Heart left ventricle (tissue), 13 donors: ENCODE measurements around the gene DYNLT1.

Source experiments
- CTCF ChIP-seq, 12 donors: fragments of 200-600 bp; sonication (generic) in 4 of 12; IDR thresholded peaks; one replicate each; pipeline versions ENCODE4 v1.5.0 to v1.8.0; 2018 to 2022; ENCODE audit warnings: antibody characterized with exemption in 12 of 12, mild to moderate bottlenecking in 5 of 12
- POLR2A ChIP-seq, 2 donors: fragments of 450-650 bp; IDR thresholded peaks; one replicate each; pipeline ENCODE4 v1.6.1; 2017; ENCODE audit warnings: antibody characterized with exemption in 2 of 2, mild to moderate bottlenecking in 2 of 2, moderate library complexity in 2 of 2
- donor health status: ischemic (EF 13 %, LVEDD 7.1; RV severe dilation, severe dysfunction).
- donor health status: DM: no; HTN: yes; CAD: no.
- donor health status: DM: no; HTN: no; CAD: no.
- donor health status: ischemic (EF 25% LVEDD 6.9; RV normal size, moderate dysfunction).
- donor health status: ischemic (EF 25% LVEDD 5.7; RV mildly dilated, moderate dysfunction).
- donor health status: ischemic (EF 35%, LVEDD 5.7; RV mildly dilated, moderate dysfunction).
- donor health status: nonischemic (EF 11% LVEDD 7.7; RV severe dilation, severe dysfunction).
- donor health status: DM: yes; HTN: yes; CAD: no.
- donor health status: PGD.
- donor health status: ischemic (EF 29% LVEDD 5.4; RV normal size, mild dysfunction).
- donor health status: nonischemic (EF 23%, LVEDD 6.1; RV moderate dilation, normal function).

GRCh38 chr6:158608221-158608620 is 36.3 kb downstream of the DYNLT1 start:
- TF ChIP-seq CTCF (IDR thresholded peaks at IDR 0.05) = no peak
- TF ChIP-seq POLR2A (IDR thresholded peaks at IDR 0.05) = no peak
